Endothelial cell of umbilical vein (primary cell): ENCODE data around the gene VPS35L.

Experiments used
- EZH2 ChIP-seq: IDR thresholded peaks from 2 replicates; pipeline ENCODE4 v1.6.1; 2012; ENCODE audit warnings: borderline replicate concordance, low read depth, mild to moderate bottlenecking, moderate library complexity, low read length, inconsistent platforms; ENCODE audit not compliant: severe bottlenecking
- GATA2 ChIP-seq: IDR thresholded peaks from 2 replicates; pipeline ENCODE4 v1.7.0; 2011; ENCODE audit warnings: low read depth, mild to moderate bottlenecking, moderate library complexity, mixed read lengths, low read length; ENCODE audit not compliant: insufficient read length, insufficient read depth
- POLR2AphosphoS5 ChIP-seq: IDR thresholded peaks from 2 replicates; pipeline ENCODE4 v1.6.1; 2012; ENCODE audit warnings: low read depth, mild to moderate bottlenecking, control low read depth, low read length, moderate library complexity; ENCODE audit not compliant: insufficient read depth
- TF ChIP-seq, protein P1 (sequence below), 2 donors: IDR thresholded peaks; 1 replicate in 1 of 2; 2 replicates in 1 of 2; pipeline ENCODE4 v1.5.1; 2011; ENCODE audit warnings: low read length in 2 of 2, mild to moderate bottlenecking in 2 of 2, moderate library complexity in 2 of 2, control low read depth in 1 of 2, inconsistent platforms in 1 of 2, low read depth in 1 of 2; ENCODE audit not compliant: insufficient read depth in 1 of 2; ENCODE audit errors: extremely low read depth in 1 of 2

DNA sequence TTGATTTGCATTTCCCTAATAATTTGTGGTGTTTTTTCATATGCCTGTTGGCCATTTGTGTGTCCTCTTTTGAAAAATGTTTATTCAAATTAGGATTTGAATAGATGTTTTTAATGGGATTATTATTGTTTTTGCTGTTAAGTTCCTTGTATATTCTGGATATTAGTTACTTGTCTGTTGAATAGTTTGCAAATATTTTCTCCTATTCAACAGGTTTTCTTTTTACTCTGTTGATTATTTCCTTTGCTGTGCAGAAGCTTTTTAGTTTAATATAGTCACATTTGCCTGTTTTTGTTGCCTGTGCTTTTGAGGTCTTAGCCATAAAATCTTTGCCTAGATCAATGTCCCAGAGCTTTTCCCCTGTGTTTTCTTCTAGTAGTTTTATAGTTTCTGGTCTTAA is 43.2 kb upstream of the VPS35L start:
- TF ChIP-seq, protein P1, sequence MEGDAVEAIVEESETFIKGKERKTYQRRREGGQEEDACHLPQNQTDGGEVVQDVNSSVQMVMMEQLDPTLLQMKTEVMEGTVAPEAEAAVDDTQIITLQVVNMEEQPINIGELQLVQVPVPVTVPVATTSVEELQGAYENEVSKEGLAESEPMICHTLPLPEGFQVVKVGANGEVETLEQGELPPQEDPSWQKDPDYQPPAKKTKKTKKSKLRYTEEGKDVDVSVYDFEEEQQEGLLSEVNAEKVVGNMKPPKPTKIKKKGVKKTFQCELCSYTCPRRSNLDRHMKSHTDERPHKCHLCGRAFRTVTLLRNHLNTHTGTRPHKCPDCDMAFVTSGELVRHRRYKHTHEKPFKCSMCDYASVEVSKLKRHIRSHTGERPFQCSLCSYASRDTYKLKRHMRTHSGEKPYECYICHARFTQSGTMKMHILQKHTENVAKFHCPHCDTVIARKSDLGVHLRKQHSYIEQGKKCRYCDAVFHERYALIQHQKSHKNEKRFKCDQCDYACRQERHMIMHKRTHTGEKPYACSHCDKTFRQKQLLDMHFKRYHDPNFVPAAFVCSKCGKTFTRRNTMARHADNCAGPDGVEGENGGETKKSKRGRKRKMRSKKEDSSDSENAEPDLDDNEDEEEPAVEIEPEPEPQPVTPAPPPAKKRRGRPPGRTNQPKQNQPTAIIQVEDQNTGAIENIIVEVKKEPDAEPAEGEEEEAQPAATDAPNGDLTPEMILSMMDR (IDR thresholded peaks at IDR 0.05; ENCODE audit: extremely low read depth in 1 of 2, insufficient read depth in 1 of 2, low read depth in 1 of 2, low read length in 2 of 2) = no peak
- TF ChIP-seq GATA2 = no peak
- TF ChIP-seq EZH2 = no peak
- no peak for TF ChIP-seq POLR2AphosphoS5
